ENCODE measurements around the gene OR9Q1.

OR9Q1 gene

DNA sequence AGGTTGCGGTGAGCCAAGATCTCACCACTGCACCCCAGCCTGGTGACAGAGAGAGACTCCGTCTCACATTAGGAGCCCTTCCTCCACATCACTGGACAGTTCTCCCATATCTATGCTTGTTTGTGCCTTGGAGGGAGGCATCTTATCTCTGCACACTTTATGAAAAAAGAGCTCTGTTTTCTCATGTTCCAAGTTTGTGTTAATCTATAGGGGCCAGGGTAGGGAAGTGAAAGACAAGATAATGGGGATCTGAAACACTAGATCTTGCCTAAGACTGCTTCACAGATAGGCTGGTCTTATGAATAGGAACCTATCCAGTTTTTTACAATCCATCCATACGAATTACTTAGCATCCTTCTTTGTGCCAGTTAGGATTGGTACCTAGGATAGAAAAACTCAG lies 24.1 kb downstream of the OR9Q1 start:
- TF ChIP-seq, protein P1, sequence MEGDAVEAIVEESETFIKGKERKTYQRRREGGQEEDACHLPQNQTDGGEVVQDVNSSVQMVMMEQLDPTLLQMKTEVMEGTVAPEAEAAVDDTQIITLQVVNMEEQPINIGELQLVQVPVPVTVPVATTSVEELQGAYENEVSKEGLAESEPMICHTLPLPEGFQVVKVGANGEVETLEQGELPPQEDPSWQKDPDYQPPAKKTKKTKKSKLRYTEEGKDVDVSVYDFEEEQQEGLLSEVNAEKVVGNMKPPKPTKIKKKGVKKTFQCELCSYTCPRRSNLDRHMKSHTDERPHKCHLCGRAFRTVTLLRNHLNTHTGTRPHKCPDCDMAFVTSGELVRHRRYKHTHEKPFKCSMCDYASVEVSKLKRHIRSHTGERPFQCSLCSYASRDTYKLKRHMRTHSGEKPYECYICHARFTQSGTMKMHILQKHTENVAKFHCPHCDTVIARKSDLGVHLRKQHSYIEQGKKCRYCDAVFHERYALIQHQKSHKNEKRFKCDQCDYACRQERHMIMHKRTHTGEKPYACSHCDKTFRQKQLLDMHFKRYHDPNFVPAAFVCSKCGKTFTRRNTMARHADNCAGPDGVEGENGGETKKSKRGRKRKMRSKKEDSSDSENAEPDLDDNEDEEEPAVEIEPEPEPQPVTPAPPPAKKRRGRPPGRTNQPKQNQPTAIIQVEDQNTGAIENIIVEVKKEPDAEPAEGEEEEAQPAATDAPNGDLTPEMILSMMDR (IDR thresholded peaks at IDR 0.05; ENCODE audit: low read depth, low read length, missing control alignments) = no peak
- no peak overlapping the region for H3K4me3 ChIP-seq (ENCODE audit: low read depth, low read length)
- in situ Hi-C loops (cut with HindIII; ENCODE audit: low sequenced_read_pairs) = no loop called here
- no peak for DNase-seq (ENCODE audit: low read depth)

- DNase-seq (ENCODE audit: low read depth) = no peak
- H3K4me3 ChIP-seq (ENCODE audit: low read depth, low read length) = no peak overlapping the region
- in situ Hi-C loops (cut with HindIII; ENCODE audit: low sequenced_read_pairs) = no loop called here
- TF ChIP-seq, protein P1 (IDR thresholded peaks at IDR 0.05; ENCODE audit: low read depth, low read length, missing control alignments) = no peak
Measured at GRCh38 chr11:58055806-58056401, 32.2 kb downstream of the OR9Q1 start.

DNA sequence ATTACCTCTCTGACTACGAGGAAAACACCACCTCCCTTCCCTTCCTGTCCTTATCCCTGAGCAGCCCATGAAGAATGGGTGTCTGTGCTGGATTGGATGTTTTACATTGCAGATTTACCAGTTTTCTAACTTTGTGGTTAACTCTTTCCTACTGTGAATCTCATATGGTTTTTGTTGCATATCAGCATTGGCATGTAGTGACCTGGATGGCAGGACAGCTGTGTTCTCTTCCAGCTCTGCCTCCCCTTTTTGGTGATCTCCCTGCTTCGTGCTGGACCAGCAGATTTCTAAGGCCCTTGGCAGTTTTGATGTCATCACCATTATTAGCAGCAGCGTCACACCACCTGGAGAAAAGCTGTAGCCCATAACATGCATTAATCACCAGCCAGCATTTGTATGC lies 33.8 kb downstream of the OR9Q1 start:
- TF ChIP-seq, protein P1 (IDR thresholded peaks at IDR 0.05; ENCODE audit: low read depth, low read length, missing control alignments) = no peak
- no peak overlapping the region for H3K4me3 ChIP-seq (ENCODE audit: low read depth, low read length)
- no peak for DNase-seq (ENCODE audit: low read depth)
- in situ Hi-C loops (cut with HindIII; ENCODE audit: low sequenced_read_pairs) = no loop called here

- H3K4me3 ChIP-seq (ENCODE audit: low read depth, low read length) = no peak overlapping the region
- in situ Hi-C loops (cut with HindIII; ENCODE audit: low sequenced_read_pairs) = no loop called here
- no peak for DNase-seq (ENCODE audit: low read depth)
- TF ChIP-seq, protein P1 (IDR thresholded peaks at IDR 0.05; ENCODE audit: low read depth, low read length, missing control alignments) = no peak
Measured at GRCh38 chr11:58058276-58059006, 34.8 kb downstream of the OR9Q1 start.

- peak; percentile 68 for DNase-seq (ENCODE audit: low read depth)
- in situ Hi-C loops (cut with HindIII; ENCODE audit: low sequenced_read_pairs) = no loop called here
- TF ChIP-seq, protein P1 (IDR thresholded peaks at IDR 0.05; ENCODE audit: low read depth, low read length, missing control alignments) = no peak
- no peak overlapping the region for H3K4me3 ChIP-seq (ENCODE audit: low read depth, low read length)
Measured at GRCh38 chr11:58059007-58059350, 35.3 kb downstream of the OR9Q1 start.

GRCh38 chr11:58060535-58060934 lies 36.9 kb downstream of the OR9Q1 start:
- DNase-seq (ENCODE audit: low read depth) = no peak
- H3K4me3 ChIP-seq (ENCODE audit: low read depth, low read length) = no peak overlapping the region
- TF ChIP-seq, protein P1 (IDR thresholded peaks at IDR 0.05; ENCODE audit: low read depth, low read length, missing control alignments) = no peak
- in situ Hi-C loops (cut with HindIII; ENCODE audit: low sequenced_read_pairs) = no loop called here
